ENCODE data around the gene MYO7A.

Gene MYO7A

DNA sequence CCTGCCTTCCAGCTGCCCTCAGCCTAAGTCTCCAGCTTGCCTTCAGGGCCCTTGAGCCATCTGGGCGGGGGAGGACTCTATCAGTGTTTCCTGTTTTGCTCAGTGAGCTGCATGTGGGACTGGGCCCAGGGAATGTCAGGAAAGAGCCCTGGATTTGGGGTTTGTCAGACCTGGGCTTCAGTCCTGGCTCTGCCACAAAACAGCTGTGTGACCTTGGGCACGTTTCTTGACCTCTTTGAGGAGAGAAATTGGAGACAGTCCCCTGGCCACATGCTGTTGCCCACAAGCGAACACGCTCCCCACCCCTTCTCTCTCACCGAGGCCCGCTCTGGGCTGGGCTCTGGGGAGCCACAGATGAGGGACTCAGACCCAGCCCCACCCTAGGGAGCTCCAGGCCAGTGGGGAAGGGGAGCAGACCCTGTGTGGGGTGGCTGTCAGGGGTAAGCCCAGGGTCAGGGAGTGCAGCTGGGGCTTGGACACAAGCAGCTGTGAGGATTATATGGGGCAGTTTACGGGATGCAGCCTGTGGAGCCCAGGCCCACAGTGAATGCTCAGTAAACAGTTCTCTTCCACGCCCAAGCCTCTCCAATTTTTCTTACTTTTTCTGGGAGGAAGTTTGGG is 12.3 kb downstream of the MYO7A start:
- no peak overlapping the region for H3K4me3 ChIP-seq (ENCODE audit: low read depth, low read length)
- no peak for TF ChIP-seq CTCF (conservative IDR thresholded peaks at IDR 0.05; ENCODE audit: low read depth, low read length)
- peak; percentile 20 for DNase-seq (ENCODE audit: low read depth)

GRCh38 chr11:77141034-77141433 is 13.0 kb downstream of the MYO7A start:
- no peak overlapping the region for H3K4me3 ChIP-seq (ENCODE audit: low read depth, low read length)
- TF ChIP-seq CTCF (conservative IDR thresholded peaks at IDR 0.05; ENCODE audit: low read depth, low read length), result no peak
- peak; percentile 65 for DNase-seq (ENCODE audit: low read depth)

DNA sequence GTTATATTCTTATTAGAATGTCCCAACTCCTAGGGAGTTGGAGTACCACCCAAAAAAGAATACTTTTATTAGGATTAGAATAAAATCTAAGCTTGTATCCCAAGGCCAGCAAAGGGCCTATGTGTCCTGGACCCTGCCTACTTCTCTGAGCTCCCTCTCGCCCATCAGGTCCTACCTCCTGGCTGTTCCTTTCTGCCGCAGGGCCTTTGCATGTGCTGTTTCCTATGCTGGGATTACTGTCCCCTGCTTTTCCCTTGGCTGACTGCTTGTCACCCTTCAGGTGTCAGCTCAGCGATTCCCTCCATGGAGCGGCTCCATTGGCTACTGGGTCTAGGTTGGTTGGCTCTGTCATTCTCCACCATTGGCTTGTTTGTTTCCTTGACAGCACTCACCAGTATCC is 13.4 kb downstream of the MYO7A start:
- no peak overlapping the region for H3K4me3 ChIP-seq (ENCODE audit: low read depth, low read length)
- no peak for DNase-seq (ENCODE audit: low read depth)
- TF ChIP-seq CTCF (conservative IDR thresholded peaks at IDR 0.05; ENCODE audit: low read depth, low read length), result no peak

DNA sequence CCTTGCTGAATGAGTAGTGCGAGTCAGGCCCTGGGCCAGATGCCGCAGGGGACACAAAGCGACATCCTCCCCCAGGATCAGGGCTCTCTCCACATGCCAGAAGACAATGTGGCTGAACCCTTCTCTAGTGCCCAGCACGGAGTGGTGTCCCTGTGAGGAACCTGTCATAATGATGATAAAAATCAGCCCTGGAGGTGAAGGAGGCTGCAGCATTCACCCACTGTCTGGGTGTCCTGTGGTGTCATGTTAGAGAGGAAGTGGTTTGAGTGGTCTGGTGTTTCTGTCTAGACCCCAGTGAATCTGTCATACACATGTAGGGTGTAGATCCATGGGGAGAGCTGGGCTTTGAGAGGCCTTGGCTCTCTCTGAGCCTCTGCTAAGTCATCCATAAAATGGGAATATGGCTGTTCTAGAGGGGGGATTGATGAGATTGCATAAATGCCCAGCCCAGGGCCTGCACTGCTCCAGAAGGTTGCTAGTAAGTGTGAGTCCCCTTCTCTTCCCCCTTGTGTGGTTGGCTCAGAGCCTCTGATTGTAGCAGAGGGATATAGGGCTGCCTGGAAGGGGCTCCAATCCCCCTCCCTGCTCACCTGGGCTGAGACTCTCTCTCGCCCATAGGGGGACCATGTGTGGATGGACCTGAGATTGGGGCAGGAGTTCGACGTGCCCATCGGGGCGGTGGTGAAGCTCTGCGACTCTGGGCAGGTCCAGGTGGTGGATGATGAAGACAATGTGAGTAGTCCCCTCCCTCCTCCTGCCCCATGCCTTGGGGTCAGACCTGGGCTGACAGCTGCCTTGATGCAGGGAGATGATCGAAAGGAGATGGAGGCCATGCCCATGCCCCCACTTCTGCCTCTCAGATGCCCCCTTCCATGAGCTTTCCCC is 14.3 kb downstream of the MYO7A start:
- no peak overlapping the region for H3K4me3 ChIP-seq (ENCODE audit: low read depth, low read length)
- TF ChIP-seq CTCF (conservative IDR thresholded peaks at IDR 0.05; ENCODE audit: low read depth, low read length), result no peak
- DNase-seq (ENCODE audit: low read depth), result no peak

DNA sequence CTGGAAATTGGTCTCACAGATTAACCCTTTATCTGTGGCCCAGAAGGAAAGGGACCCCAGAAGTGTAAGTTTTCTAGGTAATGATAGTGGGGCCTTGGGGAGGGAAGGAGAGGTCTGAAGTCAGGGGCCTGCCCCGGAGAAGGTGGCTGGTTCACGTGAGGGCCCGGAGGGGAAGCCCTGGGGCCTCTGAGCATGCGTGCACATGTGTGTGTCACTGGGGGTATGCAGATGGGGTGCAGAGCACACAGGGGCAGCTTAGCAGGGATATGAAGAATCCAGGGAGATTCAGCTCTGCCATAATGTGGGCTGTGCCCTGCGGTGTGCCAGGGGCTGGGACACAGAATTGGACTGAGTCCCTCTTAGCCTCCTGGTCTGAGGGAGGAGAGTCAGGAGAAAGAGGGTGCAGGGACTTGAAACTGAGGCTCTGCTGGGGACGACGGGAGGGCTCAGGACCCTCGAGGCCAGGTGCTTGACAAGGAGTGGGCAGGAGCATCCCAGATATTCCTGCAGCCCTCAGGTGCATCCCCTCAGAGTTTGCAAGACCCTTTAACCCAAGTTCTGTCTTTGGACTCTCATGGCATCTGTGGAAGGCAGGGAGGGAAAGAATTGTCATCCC is 15.5 kb downstream of the MYO7A start:
- no peak overlapping the region for H3K4me3 ChIP-seq (ENCODE audit: low read depth, low read length)
- DNase-seq (ENCODE audit: low read depth), result no peak
- no peak for TF ChIP-seq CTCF (conservative IDR thresholded peaks at IDR 0.05; ENCODE audit: low read depth, low read length)

GRCh38 chr11:77144196-77144856 is 16.3 kb downstream of the MYO7A start:
- H3K4me3 ChIP-seq (ENCODE audit: low read depth, low read length), result no peak overlapping the region
- TF ChIP-seq CTCF (conservative IDR thresholded peaks at IDR 0.05; ENCODE audit: low read depth, low read length), result no peak
- no peak for DNase-seq (ENCODE audit: low read depth)

Data from choroid plexus epithelial cell (primary cell).